HG03064 (cell line): Measurements from ENCODE around the gene NUP98.
"Not testable (repeated sequence)": the region's sequence is repeated elsewhere in the genome, so short reads cannot be mapped to it uniquely, and the experiment has no call there.

Experiments used
- ATAC-seq: cut with Tn5 transposase; IDR thresholded peaks from one replicate; pipeline ENCODE4 v1.9.1; 2021; ENCODE audit warnings: low read depth; ENCODE audit not compliant: unreplicated experiment

The NUP98 gene

DNA sequence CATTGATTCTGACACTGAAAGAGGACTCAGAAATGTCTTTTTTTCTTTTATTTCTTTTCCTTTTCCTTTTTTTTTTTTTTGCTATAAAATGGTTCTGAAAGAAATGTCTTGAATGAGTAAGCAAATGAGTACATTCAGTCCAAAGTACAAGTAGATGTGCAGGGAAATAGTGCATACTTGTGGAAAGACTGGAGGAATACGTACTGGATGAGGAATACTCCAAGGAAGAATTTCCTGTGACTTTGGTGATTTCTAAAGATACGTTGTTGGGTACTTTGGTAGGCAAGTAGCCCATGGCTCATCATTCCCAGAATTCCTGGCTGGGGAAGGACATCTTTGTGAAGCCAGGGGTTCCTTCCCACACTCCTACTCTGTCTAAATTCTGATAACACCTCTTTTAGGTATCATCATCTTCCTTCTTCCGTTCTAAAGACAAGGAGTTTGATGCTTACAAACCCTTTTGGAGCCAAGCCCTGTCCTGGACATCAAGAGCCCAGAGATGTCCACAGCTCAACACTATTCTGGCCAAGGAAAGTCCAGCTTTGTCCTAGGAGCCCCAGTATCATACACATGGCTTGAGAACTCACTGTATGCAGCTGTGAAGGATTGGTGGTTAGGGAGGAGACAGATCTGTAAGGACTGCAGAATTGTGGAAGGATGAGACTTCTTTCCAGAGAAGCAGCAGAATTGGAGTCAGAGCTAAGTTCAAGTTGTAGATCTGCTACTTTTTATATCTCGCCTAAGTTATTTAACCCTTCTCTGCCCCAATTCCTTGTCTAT lies 4.8 kb upstream of the NUP98 start:
- ATAC-seq, result no peak

DNA sequence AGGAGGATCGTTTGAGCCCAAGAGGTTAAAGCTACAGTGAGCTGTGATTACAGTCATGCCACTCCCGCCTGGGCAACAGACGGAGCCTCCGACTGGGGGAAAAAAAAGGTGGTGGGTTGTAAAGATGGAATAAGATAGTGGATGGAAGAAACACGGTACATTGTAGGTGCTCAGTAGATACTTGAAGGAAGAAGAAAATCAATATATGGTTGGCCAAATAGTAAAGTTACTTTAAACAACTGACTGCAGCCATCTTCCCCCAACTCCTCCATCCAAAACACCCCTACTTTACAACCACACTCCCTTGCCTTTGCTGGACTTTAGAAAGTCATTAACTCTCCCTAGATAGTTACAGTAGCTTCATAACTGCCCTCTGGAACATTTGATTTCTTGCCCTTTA lies 2.5 kb upstream of the NUP98 start:
- ATAC-seq, result no peak

DNA sequence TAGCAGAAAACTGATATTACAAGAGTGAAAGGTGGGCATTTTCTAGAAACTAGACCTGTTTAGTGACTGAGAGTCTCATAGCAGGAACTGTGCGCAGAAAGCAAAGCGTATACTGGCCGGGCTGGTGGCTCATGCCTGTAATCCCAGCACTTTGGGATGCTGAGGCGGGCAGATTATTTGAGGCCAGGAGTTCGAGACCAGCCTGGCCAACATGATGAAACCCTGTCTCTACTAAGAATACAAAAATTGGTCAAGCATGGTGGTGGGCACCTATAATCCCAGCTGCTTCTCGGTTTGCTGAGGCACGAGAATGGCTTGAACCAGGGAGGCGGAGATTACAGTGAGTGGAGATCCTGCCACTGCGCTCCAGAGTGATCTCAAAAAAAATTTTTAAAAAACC lies 1.8 kb upstream of the NUP98 start:
- ATAC-seq, result no peak

DNA sequence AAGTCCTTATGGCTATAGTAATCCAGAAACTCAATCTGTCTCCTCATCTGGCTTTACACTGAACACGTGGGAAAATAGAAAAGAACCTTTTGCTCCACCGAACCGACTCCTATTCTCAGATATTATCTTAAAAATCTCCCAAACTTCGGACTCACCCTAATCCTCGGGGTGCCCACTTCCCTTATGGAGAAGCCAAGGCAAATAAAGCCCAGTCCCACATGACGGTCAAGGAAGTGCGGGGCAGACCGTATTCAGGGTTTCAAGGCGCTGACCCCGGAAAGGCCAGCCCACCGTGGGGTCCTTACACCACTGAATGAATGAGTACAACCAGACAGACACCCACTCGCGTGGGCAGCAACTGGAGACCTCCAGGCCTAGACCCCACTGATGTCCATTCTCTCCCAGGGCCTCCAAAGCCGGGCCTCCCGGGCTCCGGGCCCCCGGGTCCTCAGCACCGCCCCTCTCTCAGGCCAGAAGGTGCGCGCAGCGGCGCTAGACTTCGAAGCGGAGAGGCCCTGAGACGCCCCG lies 489 bp downstream of the NUP98 start:
- ATAC-seq, result peak; percentile 32

DNA sequence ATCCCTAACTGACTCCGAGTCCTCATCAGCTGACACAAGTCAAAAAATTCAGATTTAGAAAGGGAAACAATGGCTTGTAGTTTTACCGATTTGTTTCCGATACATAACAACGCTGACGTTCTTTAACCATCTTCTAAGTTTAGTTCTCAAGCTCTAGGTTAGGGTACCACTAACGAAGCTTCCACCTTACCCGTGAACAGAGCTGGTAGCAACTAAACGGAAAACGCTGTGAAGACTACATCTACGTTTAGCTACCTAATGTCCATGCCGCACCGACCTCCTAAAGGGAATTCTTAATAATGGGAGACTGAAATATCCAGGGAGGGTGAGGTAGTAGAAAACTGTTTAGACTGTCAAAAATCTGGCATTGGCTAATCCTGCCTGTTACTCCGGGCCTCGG lies 1.0 kb downstream of the NUP98 start:
- ATAC-seq, result no peak

DNA sequence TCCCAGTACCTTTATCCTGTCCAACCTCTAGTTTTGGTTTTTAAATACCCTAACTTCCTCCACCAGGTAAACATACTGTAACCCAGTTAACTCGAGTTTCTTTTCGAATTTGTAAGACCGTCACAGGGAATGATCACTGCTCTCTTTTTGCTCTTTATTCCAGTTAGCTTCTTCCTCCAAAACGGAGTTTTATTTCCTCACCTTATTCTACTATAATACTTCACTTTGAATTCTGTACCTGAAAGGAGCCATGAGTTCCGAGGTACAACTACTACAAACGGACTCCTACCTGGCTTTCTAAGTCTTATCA lies 1.4 kb downstream of the NUP98 start:
- no peak for ATAC-seq

DNA sequence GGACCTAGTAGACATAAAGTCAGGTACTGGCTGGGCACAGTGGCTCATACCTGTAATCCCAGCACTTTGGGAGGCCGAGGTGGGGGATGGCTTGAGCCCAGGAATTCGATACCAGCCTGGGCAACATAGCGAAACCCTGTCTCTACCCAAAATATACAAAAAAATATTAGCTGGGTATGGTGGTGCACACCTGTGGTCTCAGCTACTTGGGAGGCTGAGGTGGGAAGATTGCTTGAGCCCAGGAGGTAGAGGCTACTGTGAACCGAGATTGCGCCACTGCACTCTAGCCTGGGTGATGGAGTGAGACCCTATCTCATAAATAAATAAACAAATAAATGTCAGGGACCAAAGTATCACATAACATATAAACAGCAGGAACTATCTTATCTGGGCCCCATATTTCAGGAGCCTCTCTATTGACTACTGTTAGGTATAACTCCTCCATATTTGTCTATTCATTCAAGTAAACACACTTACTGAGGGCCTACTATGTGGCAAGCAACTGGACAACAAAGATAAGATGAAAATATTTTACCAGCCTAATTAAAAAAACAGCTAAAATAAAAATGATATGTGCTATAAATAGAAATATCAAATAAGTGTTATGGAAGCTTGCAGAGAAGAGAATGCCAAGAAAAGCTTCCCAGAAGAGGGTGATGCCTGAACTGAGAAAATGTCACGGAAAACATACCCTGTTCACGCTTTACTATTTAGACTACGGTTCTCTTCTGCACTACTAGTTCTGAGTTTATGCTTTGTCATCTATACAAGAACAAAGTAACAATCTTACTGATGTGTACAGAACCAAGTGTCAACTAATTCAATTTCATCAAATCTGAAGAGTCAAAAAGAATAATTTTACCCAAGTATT lies 2.0 kb downstream of the NUP98 start:
- ATAC-seq, result no peak

DNA sequence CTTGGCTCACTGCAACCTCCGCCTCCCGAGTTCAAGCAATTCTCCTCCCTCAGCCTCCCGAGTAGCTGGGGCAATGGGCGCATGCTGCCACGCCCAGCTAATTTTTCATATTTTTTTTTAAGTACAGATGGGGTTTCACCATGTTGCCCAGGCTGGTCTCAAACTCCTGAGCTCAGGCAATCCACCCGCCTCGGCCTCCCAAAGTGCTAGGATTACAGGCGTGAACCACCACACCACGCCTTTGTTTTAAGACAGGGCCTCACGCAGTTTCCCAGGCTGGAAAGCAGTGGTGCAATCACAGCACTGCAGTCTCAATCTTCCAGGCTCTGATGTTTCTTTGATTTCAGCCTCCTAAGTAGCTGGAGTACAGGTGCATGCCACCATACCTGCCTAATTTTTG lies 3.0 kb downstream of the NUP98 start:
- ATAC-seq, result not testable (repeated sequence)

DNA sequence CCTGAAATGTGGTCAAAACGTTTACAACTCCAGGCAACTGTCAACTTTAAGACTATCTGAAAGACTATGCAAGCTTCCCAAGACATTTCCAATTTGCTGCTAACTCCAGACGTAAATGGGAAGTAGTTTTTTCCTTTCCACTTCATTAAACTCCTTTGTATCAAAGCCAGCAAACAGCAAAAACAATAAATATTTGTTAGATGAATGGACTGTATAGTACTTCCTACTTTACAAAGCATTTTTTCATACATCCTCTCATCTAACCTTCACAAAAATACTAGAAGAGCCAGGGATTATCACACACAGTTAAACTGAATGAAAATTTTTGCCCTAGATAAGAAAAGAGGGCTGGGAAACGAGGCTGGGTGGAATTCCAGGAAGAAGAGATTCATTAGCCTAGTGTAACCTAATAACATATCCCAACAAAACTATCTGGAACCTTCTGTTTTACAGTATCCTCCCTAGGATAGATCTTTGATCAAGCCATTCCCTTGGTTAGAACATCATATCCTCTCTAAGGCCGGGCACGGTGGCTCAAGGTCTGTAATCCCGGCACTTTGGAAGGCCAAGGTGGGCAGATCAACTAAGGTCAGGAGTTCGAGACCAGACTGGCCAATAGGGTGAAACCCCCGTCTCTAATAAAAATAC lies 10.4 kb downstream of the NUP98 start:
- no peak for ATAC-seq

DNA sequence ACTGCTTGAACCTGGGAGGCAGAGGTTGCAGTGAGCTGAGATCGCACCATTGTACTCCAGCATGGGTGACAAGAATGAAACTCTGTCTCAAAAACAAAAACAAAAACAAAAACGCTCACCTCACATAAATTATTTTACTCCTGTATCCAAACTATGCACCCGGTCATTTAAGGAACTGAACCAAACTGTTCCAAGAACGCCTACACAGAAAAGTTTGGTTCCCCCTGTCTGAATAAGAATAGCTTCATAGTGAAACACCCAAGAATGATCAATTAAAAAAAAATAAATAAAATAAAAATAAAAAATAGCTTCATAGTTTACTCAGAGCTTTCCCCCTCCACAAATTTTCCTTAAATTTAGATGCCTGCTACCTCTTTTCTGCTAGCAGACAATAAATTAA lies 13.7 kb downstream of the NUP98 start:
- no peak for ATAC-seq

DNA sequence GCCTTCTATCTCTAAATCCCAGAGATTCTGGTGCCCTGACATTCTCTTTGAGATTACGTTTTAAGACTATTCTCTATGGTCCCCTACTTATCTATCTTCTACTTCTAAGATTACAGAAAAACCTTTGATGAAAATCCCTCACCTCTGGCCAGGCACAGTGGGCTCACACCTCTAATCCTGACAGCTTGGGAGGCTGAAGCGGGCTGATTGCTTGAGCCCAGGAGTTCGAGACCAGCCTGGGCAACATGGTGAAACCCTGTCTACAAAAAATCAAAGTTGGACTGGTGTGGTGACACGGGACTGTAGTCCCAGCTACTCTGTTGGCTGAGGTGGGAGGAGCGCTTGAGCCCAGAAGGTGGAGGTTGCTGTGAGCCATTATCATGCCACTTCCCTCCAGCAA lies 14.4 kb downstream of the NUP98 start:
- ATAC-seq, result no peak

DNA sequence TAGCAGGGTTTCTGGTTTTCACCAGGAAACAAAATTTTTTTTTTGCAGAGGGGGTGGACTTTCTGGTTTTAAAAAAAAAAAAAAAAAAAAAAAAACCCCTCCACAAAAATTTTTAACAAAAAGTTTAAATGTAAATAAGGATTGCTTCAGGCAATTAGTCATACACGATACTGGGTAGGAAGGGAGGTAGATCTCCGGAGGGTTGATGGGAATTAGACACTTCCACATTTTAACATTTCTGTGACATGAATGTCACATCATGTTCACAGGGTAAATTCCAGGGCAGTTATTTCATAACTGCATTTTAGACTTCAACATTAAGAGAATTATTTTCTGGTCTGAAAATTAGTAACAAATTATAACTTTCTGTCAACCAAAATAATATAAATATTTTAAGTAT lies 15.9 kb downstream of the NUP98 start:
- ATAC-seq, result no peak

DNA sequence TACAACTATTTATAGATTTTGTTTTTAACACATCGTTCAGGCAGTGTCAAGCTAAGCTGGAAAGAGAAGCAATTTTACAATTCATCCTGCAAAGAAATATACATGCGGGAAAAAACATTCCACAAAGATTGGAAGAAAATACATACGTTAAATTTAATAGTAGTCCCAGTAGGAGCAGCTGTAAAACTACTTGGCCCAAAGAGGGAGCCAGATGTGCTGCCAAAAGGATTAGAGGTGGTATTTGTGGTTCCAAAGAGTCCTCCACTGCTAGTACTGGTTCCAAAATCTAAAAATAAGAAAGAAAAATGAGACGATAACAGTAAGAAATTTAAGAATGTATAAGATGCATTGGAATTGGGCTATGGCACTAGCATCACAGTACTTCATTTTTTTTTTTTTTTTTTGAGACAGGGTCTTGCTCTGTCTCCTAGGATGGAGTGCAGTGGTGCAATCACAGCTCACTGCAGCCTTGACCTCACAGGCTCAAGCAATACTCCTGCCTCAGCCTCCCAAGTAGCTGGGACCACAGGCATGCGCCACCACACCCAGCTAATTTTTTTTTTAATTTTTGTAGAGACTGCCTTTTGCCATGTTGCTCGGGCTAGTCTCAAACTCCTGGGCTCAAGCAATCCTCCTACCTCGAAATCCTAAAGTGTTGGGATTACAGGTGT lies 21.5 kb downstream of the NUP98 start:
- ATAC-seq, result no peak

DNA sequence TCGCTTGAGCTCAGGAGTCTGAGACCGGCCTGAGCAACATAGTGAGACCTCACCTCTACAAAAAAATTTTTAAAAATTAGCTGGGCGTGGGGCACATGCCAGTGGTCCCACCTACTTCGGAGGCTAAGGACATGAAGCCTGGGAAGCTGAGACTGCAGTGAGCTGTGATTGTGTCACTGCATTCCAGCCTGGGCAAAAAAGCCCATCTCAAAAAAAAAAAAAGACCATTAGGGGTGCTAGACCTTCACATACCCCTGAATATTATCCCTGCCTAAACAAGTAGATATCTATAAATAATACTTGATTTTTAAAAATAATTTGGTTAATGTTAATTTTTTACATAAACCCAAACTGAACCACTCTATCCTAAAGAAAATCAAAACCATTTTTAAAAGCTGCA lies 24.2 kb downstream of the NUP98 start:
- no peak for ATAC-seq

DNA sequence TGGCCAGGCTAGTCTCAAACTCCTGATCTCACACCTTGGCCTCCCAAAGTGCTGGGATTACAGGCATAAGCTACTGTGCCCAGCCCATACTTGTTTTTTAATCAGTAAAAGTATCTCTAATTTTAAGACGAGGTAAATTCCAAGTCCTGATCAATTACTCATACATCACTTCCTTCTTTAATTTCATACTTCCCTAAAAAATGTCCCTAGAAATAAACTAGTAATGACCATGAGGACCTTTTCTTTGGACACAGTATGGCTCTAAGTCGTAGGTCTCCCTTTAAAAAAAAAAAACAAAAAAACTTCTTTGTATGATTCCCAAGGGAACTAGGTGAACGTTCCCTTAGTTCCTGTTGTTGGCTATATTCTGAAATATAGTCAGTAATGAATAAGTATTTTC lies 29.8 kb downstream of the NUP98 start:
- ATAC-seq, result no peak

DNA sequence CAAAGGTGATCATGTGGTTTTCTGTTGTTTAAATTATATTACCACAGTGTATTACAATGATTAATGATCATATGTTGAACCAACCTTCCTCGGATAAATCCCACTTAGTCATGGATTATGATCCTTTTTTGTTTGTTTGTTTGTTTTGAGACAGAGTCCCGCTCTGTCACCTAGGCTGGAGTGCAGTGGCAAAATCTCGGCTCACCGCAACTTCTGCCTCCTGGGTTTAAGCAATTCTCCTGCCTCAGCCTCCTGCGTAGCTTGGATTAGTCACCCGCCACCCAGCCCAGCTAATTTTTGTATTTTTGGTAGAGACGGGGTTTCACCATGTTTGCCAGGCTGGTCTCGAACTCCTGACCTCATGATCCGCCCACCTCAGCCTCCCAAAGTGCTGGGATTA lies 30.5 kb downstream of the NUP98 start:
- not testable (repeated sequence) for ATAC-seq

DNA sequence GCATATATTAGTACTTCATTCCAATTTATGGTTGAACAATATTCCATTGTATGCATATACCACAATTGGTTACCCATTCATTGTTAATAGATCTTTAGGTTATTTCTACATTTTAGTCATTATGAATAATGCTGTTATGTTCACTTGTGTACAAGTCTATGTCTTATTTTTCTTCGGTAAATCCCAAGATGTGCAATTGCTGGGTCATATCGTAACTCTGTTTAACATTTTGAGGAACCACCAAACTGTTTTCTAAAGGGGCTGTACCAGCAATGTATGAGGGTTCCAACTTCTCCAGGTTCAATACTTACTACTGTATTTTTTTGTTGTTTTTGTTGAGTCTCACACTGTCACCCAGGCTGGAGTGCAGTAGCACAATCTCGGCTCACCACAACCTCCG lies 33.1 kb downstream of the NUP98 start:
- ATAC-seq, result no peak

DNA sequence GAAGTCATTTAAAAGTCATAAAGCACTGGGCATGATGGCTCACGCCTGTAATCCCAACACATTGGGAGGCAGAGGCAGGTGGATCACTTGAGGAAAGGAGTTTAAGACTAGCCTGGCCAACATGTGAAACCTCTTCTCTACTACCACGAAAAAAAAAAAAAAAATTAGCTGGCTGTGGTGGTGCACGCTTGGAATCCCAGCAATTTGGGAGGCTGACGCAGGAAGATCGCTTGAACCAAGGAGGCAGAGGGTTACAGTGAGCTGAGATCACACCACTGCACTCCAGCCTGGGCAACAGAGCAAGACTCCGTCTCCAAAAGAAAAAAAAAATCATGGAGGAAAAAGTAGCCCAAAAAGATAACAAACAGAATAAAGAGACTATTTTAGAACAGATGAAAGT lies 42.2 kb downstream of the NUP98 start:
- ATAC-seq, result no peak

DNA sequence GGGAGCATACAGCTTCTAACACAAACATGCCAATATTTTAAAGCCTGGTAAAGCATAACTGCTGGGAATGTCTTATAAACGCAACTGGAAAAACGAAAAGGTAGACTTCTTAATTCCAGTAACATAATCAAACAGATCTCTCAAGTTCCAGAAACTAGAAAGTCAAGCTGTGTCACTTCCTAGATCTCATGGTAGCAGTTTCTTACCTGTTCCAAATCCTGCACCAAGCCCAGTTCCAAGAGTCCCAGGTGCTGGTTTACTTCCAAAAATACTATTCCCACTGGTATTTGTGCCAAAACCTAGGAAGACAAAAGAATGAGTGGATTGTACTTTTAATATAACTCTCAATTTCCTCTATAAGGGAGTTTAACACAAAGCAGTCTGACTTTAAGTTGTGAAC lies 44.2 kb downstream of the NUP98 start:
- no peak for ATAC-seq

DNA sequence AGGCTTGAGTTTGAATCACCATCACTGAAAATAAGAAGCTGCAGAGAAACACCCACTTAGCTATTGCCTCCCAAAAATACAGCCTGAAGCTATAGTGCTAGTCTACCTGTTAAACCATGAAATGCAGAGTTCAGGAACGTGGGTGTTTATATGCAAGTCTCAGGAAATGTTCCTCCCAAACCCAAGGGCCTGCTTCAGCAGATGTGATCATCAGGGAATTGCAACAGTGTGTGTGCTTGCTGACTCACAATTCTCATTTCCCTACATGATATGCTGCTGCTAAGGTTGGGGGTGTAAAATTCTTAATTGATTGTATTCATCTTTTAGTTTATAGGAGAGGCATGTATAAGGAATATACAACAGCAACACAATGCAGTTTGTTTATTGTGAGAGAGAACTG lies 49.6 kb downstream of the NUP98 start:
- no peak for ATAC-seq

DNA sequence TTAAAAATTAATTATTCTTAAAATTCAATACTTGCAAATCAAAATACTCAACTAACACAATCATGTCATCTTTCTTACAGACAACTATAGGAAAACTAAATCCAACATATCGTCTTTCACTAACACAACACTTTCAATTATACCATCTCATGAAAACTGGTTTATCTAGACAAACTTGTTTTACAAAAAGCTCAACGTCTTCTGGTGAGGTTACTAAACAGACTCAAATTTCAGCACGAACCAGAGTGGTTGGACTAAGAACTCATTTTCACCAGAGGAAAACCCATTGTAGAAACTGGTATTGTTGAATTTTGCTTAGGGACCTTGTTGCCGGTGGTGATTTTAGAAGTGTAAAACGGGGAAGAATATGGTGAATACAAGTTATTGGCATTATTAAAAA lies 52.2 kb downstream of the NUP98 start:
- no peak for ATAC-seq
